ENCODE results near the gene DCANP1. TPM values are rescaled to one million over a fixed set of nuclear protein-coding genes. Genes with fewer than 3 reads are reported as not detected.

The DCANP1 gene
- total and polyA plus RNA-seq, 9 of the 15 experiments (the other 6 are each of a cell fraction or from before 2014, with no cell fraction given): not detected

GRCh38 chr5:135398855-135399793, 48.0 kb downstream of the DCANP1 start, which contains the start of gene MACROH2A1 (continued):
- TF ChIP-seq RREB1 (CRISPR knock-in tag; IDR thresholded peaks at IDR 0.05) (0 out of 2 replicates have a peak, but pooled peaks have one; percentile 68), RB1 (IDR thresholded peaks at IDR 0.05; ENCODE audit: low read depth) (peak; percentile 94), NRF1 (conservative IDR thresholded peaks at IDR 0.05 in 1 of 2, IDR thresholded peaks at IDR 0.05 in 1 of 2) (peak in 1 of 2 experiments; percentile 36; a peak in 2 of 4 replicates), ZNF592 (IDR thresholded peaks at IDR 0.05) (peak; percentile 96), GABPB1 (CRISPR knock-in tag; IDR thresholded peaks at IDR 0.05) (0 out of 2 replicates have a peak, but pooled peaks have one; percentile 22), OTX1 (CRISPR knock-in tag; IDR thresholded peaks at IDR 0.05) (no peak), CHD2 (IDR thresholded peaks at IDR 0.05; ENCODE audit: low read depth, low read length) (no peak), SPI1 (IDR thresholded peaks at IDR 0.05; ENCODE audit: borderline replicate concordance, low read depth, low read length) (no peak), ZNF589 (CRISPR knock-in tag; IDR thresholded peaks at IDR 0.05; ENCODE audit: low read depth) (0 out of 2 replicates have a peak, but pooled peaks have one; percentile 20), HLTF (IDR thresholded peaks at IDR 0.05) (no peak), ATF1 (CRISPR knock-in tag; IDR thresholded peaks at IDR 0.05) (no peak), ATF1 (tag; IDR thresholded peaks at IDR 0.05) (peak; percentile 86), HDAC8 (tag; IDR thresholded peaks at IDR 0.05) (peak; percentile 69; the same call in 1 of the 2 replicates), ATF2 (CRISPR knock-in tag; IDR thresholded peaks at IDR 0.05) (no peak), ZNF695 (CRISPR knock-in tag; IDR thresholded peaks at IDR 0.05) (no peak), XRCC5 (IDR thresholded peaks at IDR 0.05; ENCODE audit: low read depth, low read length) (no peak)
